Esophagus muscularis mucosa (tissue), 4 donors: ENCODE results near the gene PKP4. TPM values are rescaled to one million over a fixed set of nuclear protein-coding genes. Genes with fewer than 3 reads are reported as not detected.

Experiments
- DNase-seq: peaks from one replicate; pipeline ENCODE4 v3.0.0-alpha.2; 2017; ENCODE audit errors: extremely low spot score
- H3K27ac ChIP-seq, 4 donors: fragments of 200-600 bp; sonication (generic); replicated peaks in 1 of 4; 1 replicate in 3 of 4; 2 replicates in 1 of 4; pipeline ENCODE4 v1.5.1; 2016 to 2019; ENCODE audit warnings: mild to moderate bottlenecking in 1 of 4
- H3K27me3 ChIP-seq, 4 donors: fragments of 200-600 bp; sonication (generic); one replicate each; pipeline versions ENCODE4 v1.5.1 to v1.6.0; 2016 to 2019
- H3K36me3 ChIP-seq, 4 donors: fragments of 200-600 bp; sonication (generic); one replicate each; pipeline ENCODE4 v1.5.1; 2016 to 2019
- H3K4me1 ChIP-seq, 4 donors: fragments of 200-600 bp; sonication (generic); one replicate each; pipeline ENCODE4 v1.5.1; 2016 to 2019
- H3K4me3 ChIP-seq, 4 donors: fragments of 200-600 bp; sonication (generic); 1 replicate in 2 of 4; 2 replicates in 2 of 4; pipeline ENCODE4 v1.5.1; 2016 to 2019; ENCODE audit warnings: mild to moderate bottlenecking in 4 of 4, moderate library complexity in 1 of 4
- H3K9me3 ChIP-seq, 4 donors: fragments of 200-600 bp; sonication (generic); 1 replicate in 3 of 4; 2 replicates in 1 of 4; pipeline ENCODE4 v1.5.1; 2016 to 2019
- EP300 ChIP-seq: sonication (generic); formaldehyde crosslinking; IDR thresholded peaks from one replicate; pipeline ENCODE4 v1.6.1; 2017; ENCODE audit warnings: antibody characterized with exemption
- POLR2A ChIP-seq: fragments of 450-650 bp; IDR thresholded peaks from one replicate; pipeline ENCODE4 v1.6.1; 2017; ENCODE audit warnings: antibody characterized with exemption, moderate library complexity, mild to moderate bottlenecking, low read depth
- POLR2AphosphoS5 ChIP-seq, 2 donors: sonication (generic); formaldehyde crosslinking; IDR thresholded peaks; one replicate each; pipeline ENCODE4 v1.6.1; 2017; ENCODE audit warnings: antibody characterized with exemption in 2 of 2
- WGBS: methylation state at CpG from one replicate; pipeline ENCODE4 v1.1.5; 2018; 5-methylcytosine and 5-hydroxymethylcytosine counted together
- intact Hi-C: fragments of 100-400 bp; cut with DNase I; formaldehyde crosslinking; loops from one replicate; pipeline ENCODE4 v1.15.1; 2023
- total RNA-seq, 4 donors: library from RNA; depleted of rRNA; stranded (reverse); fragments of >200 nt; gene quantifications; one replicate each; pipeline versions ENCODE4 v1.1.0 to v1.2.1, GENCODE V29; 2016
- TF ChIP-seq, protein P1 (sequence below), 3 experiments: fragments of 200-600 bp in 2 of 3; fragments of 450-650 bp in 1 of 3; sonication (generic) in 2 of 3; IDR thresholded peaks; one replicate each; pipeline ENCODE4 v1.5.1; 2017 to 2019; ENCODE audit warnings: antibody characterized with exemption in 3 of 3, mild to moderate bottlenecking in 2 of 3, moderate library complexity in 1 of 3

Gene PKP4
- total RNA-seq, 4 donors from 2014 or later, result 79.7 to 131 (median 93.0) TPM

GRCh38 chr2:158505448-158505934, 48.7 kb downstream of the PKP4 start:
- intact Hi-C loops, result no loop called here
- DNase-seq, result peak; percentile 89
- Histone ChIP-seq H3K36me3 (no peaks in the 10 kb centered on the region), H3K9me3 (no peaks in the 10 kb centered on the region), H3K4me3 (no peak overlapping the region), H3K27me3 (no peaks in the 10 kb centered on the region), H3K27ac (peak overlapping the region in 2 of 4 donors; percentile 2 to 41), H3K4me1 (peaks cover 31 to 73% (median 69%) of the 10 kb centered on the region in 4 donors)
- TF ChIP-seq, protein P1, sequence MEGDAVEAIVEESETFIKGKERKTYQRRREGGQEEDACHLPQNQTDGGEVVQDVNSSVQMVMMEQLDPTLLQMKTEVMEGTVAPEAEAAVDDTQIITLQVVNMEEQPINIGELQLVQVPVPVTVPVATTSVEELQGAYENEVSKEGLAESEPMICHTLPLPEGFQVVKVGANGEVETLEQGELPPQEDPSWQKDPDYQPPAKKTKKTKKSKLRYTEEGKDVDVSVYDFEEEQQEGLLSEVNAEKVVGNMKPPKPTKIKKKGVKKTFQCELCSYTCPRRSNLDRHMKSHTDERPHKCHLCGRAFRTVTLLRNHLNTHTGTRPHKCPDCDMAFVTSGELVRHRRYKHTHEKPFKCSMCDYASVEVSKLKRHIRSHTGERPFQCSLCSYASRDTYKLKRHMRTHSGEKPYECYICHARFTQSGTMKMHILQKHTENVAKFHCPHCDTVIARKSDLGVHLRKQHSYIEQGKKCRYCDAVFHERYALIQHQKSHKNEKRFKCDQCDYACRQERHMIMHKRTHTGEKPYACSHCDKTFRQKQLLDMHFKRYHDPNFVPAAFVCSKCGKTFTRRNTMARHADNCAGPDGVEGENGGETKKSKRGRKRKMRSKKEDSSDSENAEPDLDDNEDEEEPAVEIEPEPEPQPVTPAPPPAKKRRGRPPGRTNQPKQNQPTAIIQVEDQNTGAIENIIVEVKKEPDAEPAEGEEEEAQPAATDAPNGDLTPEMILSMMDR (IDR thresholded peaks at IDR 0.05), result no peak
- TF ChIP-seq POLR2AphosphoS5 (IDR thresholded peaks at IDR 0.05) (no peak), EP300 (no peak), POLR2A (no peak)
- WGBS, result 94% methylated on average over 4 of the region's 4 CpGs

DNA sequence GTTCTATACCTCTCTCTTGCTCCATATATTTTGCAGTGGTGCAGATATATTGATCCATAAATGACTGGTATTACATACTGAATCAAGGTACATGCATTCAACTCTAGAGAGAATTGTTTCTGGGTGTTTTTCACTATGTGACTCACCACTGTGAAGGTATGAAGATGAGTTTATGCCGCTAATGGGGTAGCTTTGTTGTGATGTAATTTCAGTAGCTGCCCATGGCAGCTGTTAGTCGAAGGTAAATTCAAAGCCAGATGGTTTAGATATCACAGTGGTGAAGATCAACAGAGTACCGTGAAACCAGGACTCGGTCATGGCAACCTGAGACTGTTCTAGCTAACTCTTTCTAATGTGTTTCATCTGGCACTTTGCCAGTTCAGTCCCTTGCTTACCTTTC, 50.4 kb downstream of the PKP4 start:
- Histone ChIP-seq H3K4me1 (peaks cover 22 to 61% (median 57%) of the 10 kb centered on the region in 4 donors), H3K27me3 (no peaks in the 10 kb centered on the region), H3K27ac (no peak overlapping the region), H3K36me3 (no peaks in the 10 kb centered on the region), H3K9me3 (no peaks in the 10 kb centered on the region), H3K4me3 (no peak overlapping the region)
- TF ChIP-seq POLR2A (no peak), EP300 (no peak), POLR2AphosphoS5 (IDR thresholded peaks at IDR 0.05) (no peak)
- TF ChIP-seq, protein P1 (IDR thresholded peaks at IDR 0.05), result no peak
- DNase-seq, result peak; percentile 17
- 78% methylated on average over 4 of the region's 4 CpGs for WGBS
- intact Hi-C loops, result no loop called here

- DNase-seq, result peak; percentile 21
- Histone ChIP-seq H3K4me3 (no peak overlapping the region), H3K4me1 (peaks cover 17 to 56% (median 52%) of the 10 kb centered on the region in 4 donors), H3K27ac (no peak overlapping the region), H3K27me3 (no peaks in the 10 kb centered on the region), H3K9me3 (no peaks in the 10 kb centered on the region), H3K36me3 (no peaks in the 10 kb centered on the region)
- TF ChIP-seq EP300 (no peak), POLR2AphosphoS5 (IDR thresholded peaks at IDR 0.05) (no peak), POLR2A (no peak)
- TF ChIP-seq, protein P1 (IDR thresholded peaks at IDR 0.05), result no peak
- intact Hi-C loops, result no loop called here
- WGBS, result 75% methylated on average over 2 of the region's 2 CpGs
Measured at GRCh38 chr2:158507679-158508078, 50.9 kb downstream of the PKP4 start.

DNA sequence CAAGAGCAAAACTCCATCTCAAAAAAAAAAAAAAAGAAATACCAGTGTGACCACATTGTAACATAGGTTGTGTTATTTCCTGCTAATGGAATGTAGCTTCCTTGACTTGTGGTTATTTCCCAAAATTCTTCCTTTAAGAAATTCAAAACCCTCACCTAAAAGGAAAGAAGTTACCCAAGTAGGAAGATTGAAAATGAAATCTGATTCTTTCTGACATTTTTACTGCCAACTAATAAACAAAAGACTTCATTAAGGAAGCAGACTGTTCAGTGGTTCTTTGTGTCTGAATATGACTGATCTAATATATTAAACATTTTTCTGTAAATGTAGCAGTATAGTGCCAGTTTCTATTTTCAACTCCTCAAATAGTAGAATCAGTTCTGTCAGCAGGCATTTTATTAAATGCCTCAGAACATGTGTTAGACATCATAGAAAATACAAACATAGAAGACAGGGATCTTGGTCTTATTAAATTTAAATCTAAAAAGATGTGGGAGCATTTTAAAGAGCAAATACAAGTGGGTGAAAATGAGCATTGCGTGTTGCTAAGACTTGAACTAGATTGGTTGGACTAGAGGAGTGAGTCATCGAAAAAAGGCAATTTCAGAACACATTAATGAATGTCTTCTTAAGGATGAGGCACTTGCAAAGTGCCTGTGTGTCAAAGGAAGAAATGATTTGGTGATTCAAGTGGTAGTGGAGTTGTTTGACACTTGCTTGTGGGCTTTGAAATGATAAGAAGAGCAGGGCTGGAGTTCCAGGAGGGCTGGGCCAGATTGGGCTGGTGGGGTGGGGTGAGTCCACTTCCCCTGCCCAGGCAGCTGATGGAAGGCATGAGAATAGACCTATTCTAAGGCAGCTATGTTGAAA, 53.4 kb downstream of the PKP4 start:
- H3K27me3 ChIP-seq, result no peaks in the 10 kb centered on the region

More for the DNA sequence above, 53.4 kb downstream of the PKP4 start:
- 54% methylated on average over 2 of the region's 2 CpGs for WGBS
- Histone ChIP-seq H3K36me3 (no peaks in the 10 kb centered on the region), H3K4me1 (peaks cover 16 to 37% (median 31%) of the 10 kb centered on the region in 4 donors), H3K9me3 (no peaks in the 10 kb centered on the region), H3K4me3 (no peak overlapping the region), H3K27ac (peak overlapping the region; percentile 3 to 55 (median 24))
- TF ChIP-seq POLR2A (no peak), EP300 (no peak), POLR2AphosphoS5 (IDR thresholded peaks at IDR 0.05) (no peak)
- TF ChIP-seq, protein P1 (IDR thresholded peaks at IDR 0.05), result no peak
- intact Hi-C loops, result no loop called here
- no peak for DNase-seq
